ENCODE data around the gene DIP2C. TPM values are rescaled to one million over a fixed set of nuclear protein-coding genes. Genes with fewer than 3 reads are reported as not detected.
"Not testable (repeated sequence)": the region's sequence is repeated elsewhere in the genome, so short reads cannot be mapped to it uniquely, and the experiment has no call there.

Gene DIP2C
- total RNA-seq, 2 experiments from 2014 or later = 0.85 to 0.95 TPM

DNA sequence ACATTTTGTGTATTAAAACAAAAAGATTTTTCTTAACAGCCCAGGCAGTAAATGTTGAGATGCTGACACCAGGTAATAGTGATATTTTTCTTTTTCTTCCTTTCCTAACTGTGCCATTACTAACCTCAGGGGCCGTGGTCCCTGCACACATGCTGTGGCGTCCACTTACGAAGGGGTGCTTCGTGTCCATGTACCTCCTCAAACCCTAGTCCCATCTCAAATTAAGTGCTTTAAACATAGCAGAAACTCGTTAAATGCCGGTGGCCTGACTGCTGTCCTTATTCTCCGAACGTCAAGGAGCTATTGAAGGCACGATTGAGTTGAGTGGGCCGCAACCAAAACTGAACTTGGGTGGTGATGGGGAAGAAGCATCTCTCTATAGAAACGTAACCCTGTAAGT lies 421.8 kb downstream of the DIP2C start:
- TF ChIP-seq, protein P1, sequence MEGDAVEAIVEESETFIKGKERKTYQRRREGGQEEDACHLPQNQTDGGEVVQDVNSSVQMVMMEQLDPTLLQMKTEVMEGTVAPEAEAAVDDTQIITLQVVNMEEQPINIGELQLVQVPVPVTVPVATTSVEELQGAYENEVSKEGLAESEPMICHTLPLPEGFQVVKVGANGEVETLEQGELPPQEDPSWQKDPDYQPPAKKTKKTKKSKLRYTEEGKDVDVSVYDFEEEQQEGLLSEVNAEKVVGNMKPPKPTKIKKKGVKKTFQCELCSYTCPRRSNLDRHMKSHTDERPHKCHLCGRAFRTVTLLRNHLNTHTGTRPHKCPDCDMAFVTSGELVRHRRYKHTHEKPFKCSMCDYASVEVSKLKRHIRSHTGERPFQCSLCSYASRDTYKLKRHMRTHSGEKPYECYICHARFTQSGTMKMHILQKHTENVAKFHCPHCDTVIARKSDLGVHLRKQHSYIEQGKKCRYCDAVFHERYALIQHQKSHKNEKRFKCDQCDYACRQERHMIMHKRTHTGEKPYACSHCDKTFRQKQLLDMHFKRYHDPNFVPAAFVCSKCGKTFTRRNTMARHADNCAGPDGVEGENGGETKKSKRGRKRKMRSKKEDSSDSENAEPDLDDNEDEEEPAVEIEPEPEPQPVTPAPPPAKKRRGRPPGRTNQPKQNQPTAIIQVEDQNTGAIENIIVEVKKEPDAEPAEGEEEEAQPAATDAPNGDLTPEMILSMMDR (IDR thresholded peaks at IDR 0.05) = no peak
- POLR2A ChIA-PET = no interaction called here
- no peaks in the 10 kb centered on the region for H3K9me3 Mint-ChIP-seq
- intact Hi-C loops (cut with micrococcal nuclease) = no loop called here
- ATAC-seq = no peak
- H3K27ac Mint-ChIP-seq = no peak overlapping the region
- H3K4me3 Mint-ChIP-seq = no peak overlapping the region
- no peak for DNase-seq
- CTCF ChIA-PET = no interaction called here
- H3K27me3 Mint-ChIP-seq = no peaks in the 10 kb centered on the region
- no peaks in the 10 kb centered on the region for H3K4me1 Mint-ChIP-seq (ENCODE audit: low read depth)
- no peaks in the 10 kb centered on the region for H3K36me3 Mint-ChIP-seq (ENCODE audit: low read depth)

DNA sequence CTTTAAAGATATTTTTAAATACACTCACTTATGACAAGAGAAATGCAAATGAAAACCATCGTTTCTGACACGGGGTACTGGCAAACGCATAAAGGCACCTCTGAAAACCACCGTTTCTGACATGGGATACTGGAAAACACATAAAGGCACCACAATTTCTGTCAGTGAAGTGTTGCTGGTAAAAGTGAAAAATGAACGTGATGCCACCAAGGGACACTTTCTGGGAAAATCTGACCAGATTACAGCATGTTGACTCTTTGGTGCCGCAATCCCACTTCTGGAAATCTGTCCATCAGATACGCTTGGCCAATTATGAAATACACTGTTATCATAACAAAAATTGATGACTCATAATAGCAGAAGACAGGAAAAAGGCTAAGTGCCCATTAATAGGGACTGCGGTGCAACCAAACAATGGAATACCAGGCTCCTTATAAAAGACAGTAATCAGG lies 422.5 kb downstream of the DIP2C start:
- ChIA-PET POLR2A (no interaction called here), CTCF (no interaction called here)
- intact Hi-C loops (cut with micrococcal nuclease) = no loop called here
- no peak for DNase-seq
- ATAC-seq = no peak
- H3K27ac Mint-ChIP-seq = no peak overlapping the region
- H3K27me3 Mint-ChIP-seq = no peaks in the 10 kb centered on the region
- H3K9me3 Mint-ChIP-seq = no peaks in the 10 kb centered on the region
- H3K4me3 Mint-ChIP-seq = no peak overlapping the region
- TF ChIP-seq, protein P1 (IDR thresholded peaks at IDR 0.05) = no peak
- no peaks in the 10 kb centered on the region for H3K36me3 Mint-ChIP-seq (ENCODE audit: low read depth)
- H3K4me1 Mint-ChIP-seq (ENCODE audit: low read depth) = no peaks in the 10 kb centered on the region

DNA sequence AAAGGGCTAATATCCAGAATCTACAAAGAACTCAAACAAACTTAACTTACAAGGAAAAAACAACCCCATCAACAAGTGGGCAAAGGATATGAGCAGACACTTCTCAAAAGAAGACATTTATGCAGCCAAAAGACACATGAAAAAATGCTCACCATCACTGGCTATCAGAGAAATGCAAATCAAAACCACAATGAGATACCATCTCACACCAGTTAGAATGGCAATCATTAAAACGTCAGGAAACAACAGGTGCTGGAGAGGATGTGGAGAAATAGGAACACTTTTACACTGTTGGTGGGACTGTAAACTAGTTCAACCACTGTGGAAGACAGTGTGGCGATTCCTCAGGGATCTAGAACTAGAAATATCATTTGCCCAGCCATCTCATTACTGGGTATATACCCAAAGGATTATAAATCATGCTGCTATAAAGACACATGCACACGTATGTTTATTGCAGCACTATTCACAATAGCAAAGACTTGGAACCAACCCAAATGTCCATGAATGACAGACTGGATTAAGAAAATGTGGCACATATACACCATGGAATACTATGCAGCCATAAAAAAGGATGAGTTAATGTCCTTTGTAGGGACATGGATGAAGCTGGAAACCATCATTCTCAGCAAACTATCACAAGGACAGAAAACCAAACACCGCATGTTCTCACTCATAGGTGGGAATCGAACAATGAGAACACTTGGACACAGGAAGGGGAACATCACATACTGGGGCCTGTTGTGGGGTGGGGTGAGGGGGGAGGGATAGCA lies 423.5 kb downstream of the DIP2C start:
- not testable (repeated sequence) for H3K9me3 Mint-ChIP-seq

DNA sequence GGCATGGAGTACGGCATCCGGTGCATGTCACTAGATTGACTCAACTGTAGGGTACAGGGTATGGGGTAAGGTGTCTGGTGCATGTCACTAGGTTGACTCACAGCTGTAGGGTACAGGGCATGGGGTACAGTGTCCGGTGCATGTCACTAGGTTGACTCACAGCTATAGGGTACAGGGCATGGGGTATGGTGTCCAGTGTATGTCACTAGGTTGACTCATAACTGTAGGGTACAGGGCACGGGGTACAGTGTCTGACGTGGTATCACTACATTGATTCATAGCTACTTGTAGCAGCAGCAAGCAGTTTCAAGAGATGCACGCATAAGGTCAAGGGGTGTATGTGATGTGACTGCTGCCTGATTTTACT lies 424.4 kb downstream of the DIP2C start:
- H3K4me1 Mint-ChIP-seq (ENCODE audit: low read depth); H3K36me3 Mint-ChIP-seq (ENCODE audit: low read depth); H3K4me3 Mint-ChIP-seq; CTCF ChIA-PET; POLR2A ChIA-PET; intact Hi-C loops (cut with micrococcal nuclease); H3K27ac Mint-ChIP-seq; H3K9me3 Mint-ChIP-seq; H3K27me3 Mint-ChIP-seq: not testable (repeated sequence)
- peak; percentile 61 for DNase-seq
- ATAC-seq = peak; percentile 75

More for the DNA sequence above, 423.5 kb downstream of the DIP2C start:
- H3K4me3 Mint-ChIP-seq; ATAC-seq; H3K36me3 Mint-ChIP-seq (ENCODE audit: low read depth); H3K27ac Mint-ChIP-seq; H3K27me3 Mint-ChIP-seq; CTCF ChIA-PET; DNase-seq; intact Hi-C loops (cut with micrococcal nuclease); POLR2A ChIA-PET; H3K4me1 Mint-ChIP-seq (ENCODE audit: low read depth): not testable (repeated sequence)

DNA sequence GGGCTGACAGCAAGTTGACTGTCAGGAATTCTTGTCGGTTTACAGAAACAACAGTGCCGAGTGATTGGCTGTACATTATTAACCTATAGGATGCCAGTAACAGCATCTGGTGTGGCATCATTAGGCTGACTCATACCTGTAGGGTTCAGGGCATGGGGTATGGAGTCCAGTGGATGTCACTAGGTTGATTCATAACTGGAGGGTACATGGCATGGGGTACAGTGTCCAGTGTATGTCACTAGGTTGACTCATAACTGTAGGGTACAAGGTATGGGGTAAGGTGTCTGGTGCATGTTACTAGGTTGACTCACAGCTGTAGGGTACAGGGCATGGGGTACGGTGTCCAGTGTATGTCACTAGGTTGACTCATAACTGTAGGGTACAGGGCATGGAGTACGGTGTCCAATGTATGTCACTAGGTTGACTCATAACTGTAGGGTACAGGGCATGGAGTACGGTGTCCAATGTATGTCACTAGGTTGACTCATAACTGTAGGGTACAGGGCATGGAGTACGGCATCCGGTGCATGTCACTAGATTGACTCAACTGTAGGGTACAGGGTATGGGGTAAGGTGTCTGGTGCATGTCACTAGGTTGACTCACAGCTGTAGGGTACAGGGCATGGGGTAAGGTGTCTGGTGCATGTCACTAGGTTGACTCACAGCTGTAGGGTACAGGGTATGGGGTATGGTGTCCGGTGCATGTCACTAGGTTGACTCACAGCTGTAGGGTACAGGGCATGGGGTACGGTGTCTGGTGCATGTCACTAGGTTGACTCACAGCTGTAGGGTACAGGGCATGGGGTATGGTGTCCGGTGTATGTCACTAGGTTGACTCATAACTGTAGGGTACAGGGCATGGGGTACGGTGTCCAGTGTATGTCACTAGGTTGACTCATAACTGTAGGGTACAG lies 425.1 kb downstream of the DIP2C start:
- intact Hi-C loops (cut with micrococcal nuclease); H3K36me3 Mint-ChIP-seq (ENCODE audit: low read depth); CTCF ChIA-PET; POLR2A ChIA-PET; ATAC-seq; H3K4me3 Mint-ChIP-seq; H3K4me1 Mint-ChIP-seq (ENCODE audit: low read depth); H3K9me3 Mint-ChIP-seq; H3K27me3 Mint-ChIP-seq; H3K27ac Mint-ChIP-seq: not testable (repeated sequence)
- peak; percentile 20 for DNase-seq

DNA sequence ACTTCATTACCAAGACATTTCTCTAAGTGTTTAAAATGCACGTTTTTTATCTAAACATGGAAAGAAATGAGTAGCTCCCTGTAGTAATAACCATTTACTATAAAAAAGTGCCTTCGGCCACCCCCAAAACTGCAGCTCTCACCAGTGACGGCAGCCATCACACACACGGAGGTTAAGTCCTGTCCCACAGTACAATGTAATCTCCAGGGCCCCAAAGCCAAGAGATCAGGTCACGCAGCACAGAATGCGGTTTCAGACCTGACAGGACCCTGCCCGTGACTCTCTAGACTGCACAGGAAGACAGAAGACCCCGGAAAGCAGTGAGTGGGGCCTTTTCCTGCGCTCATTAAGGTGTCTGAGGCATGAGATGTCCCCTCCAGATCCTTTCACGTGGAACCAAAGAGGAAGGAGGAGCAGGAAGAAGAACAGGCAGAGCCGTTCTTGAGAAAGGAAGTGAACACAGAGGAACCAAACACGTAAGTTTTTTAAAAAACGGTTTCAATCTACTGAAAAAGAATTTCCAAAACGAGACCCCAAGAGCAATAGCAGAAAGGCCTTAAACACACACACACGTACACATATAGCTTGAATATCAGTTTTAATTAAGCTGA lies 428.5 kb downstream of the DIP2C start:
- CTCF ChIA-PET = interaction anchor here (1.2 kb wide), 1 partner anchor 12 kb away, joined by 3 read pairs; no protein-coding TSS in a partner anchor
- peak overlapping the region; percentile 17 for H3K27ac Mint-ChIP-seq

More for the DNA sequence above, 428.5 kb downstream of the DIP2C start:
- TF ChIP-seq, protein P1 (IDR thresholded peaks at IDR 0.05) = no peak
- peaks cover 4% of the 10 kb centered on the region for H3K4me1 Mint-ChIP-seq (ENCODE audit: low read depth)
- intact Hi-C loops (cut with micrococcal nuclease) = no loop called here
- DNase-seq (no peak), ATAC-seq (no peak)
- H3K27me3 Mint-ChIP-seq = no peaks in the 10 kb centered on the region
- H3K9me3 Mint-ChIP-seq = no peaks in the 10 kb centered on the region
- no peak overlapping the region for H3K4me3 Mint-ChIP-seq
- POLR2A ChIA-PET = interaction anchor here (1.2 kb wide), 1 partner anchor 12 kb away, joined by 4 read pairs; no protein-coding TSS in a partner anchor
- no peaks in the 10 kb centered on the region for H3K36me3 Mint-ChIP-seq (ENCODE audit: low read depth)
